Endothelial cell of umbilical vein (primary cell): Measurements from ENCODE around the gene COQ5. TPM values are rescaled to one million over a fixed set of nuclear protein-coding genes. Genes with fewer than 3 reads are reported as not detected.
A peak's percentile ranks its signal among the peaks of the same experiment; 100 is the strongest.

ENCODE experiments used
- BruUV-seq: library from RNA; stranded (reverse); fragments of 400-500 nt; replicated peaks from 2 replicates; lab custom pipeline; 2021; lab: Mats Ljungman, UMichigan
- CTCF ChIA-PET: fragments of 300-600, 350-600 bp; sonication (Branson Sonifier 250); formaldehyde crosslinking; loops from one replicate; lab custom pipeline; 2021; ENCODE audit warnings: antibody characterized with exemption, inconsistent platforms; lab: Charles Lee
- POLR2A ChIA-PET: fragments of 300-600, 350-600 bp; sonication (Branson Sonifier 250); formaldehyde crosslinking; loops from one replicate; lab custom pipeline; 2021; ENCODE audit warnings: antibody characterized with exemption, inconsistent platforms; lab: Charles Lee
- DNase-seq: peaks from one replicate; pipeline ENCODE4 v3.0.0-alpha.2; 2011; ENCODE audit warnings: low read depth, low spot score
- FAIRE-seq: peaks from 2 replicates; lab custom pipeline; 2011; peaks lifted over from hg19 to GRCh38; lab: Jason Lieb, UNC
- H2AFZ ChIP-seq: 2 replicates; pipeline ENCODE4 v1.6.0; 2012; ENCODE audit warnings: low read depth, low read length, control low read depth, inconsistent platforms
- H3K27ac ChIP-seq: 2 replicates; pipeline ENCODE4 v1.5.1; 2011; ENCODE audit warnings: low read depth, mild to moderate bottlenecking, control low read depth, low read length, moderate library complexity; ENCODE audit not compliant: insufficient read depth
- H3K27me3 ChIP-seq, 2 experiments: 2 replicates each; pipeline versions ENCODE4 v1.6.0 to v1.6.1; 2011; ENCODE audit warnings: low read length in 2 of 2, mixed read lengths in 1 of 2; ENCODE audit not compliant: control insufficient read depth in 2 of 2, insufficient read depth in 2 of 2
- H3K36me3 ChIP-seq, 2 experiments: 2 replicates in 1 of 2; 3 replicates in 1 of 2; pipeline ENCODE4 v1.5.1; 2011; ENCODE audit warnings: low read length in 2 of 2, mild to moderate bottlenecking in 1 of 2, moderate library complexity in 1 of 2; ENCODE audit not compliant: control insufficient read depth in 2 of 2, insufficient read depth in 2 of 2; ENCODE audit errors: extremely low read depth in 1 of 2
- H3K4me1 ChIP-seq: 3 replicates; pipeline ENCODE4 v1.5.1; 2011; ENCODE audit warnings: mild to moderate bottlenecking, low read length; ENCODE audit not compliant: control insufficient read depth, insufficient read depth; ENCODE audit errors: extremely low read depth
- H3K4me2 ChIP-seq: 2 replicates; pipeline ENCODE4 v1.6.1; 2011; ENCODE audit warnings: low read length, control low read depth, mixed read lengths; ENCODE audit not compliant: insufficient read depth
- H3K4me3 ChIP-seq, 3 experiments: fragments of 200-600 bp in 1 of 3; sonication (generic), shearing (Covaris generic) in 1 of 3; replicated peaks in 1 of 3; 2 replicates each; pipeline ENCODE4 v1.5.1; 2011 to 2016; ENCODE audit warnings: control low read depth in 3 of 3, low read length in 3 of 3, mild to moderate bottlenecking in 2 of 3, inconsistent platforms in 1 of 3, low read depth in 1 of 3, moderate library complexity in 1 of 3; ENCODE audit not compliant: insufficient read depth in 1 of 3
- H3K79me2 ChIP-seq: 2 replicates; pipeline ENCODE4 v1.6.0; 2012; ENCODE audit warnings: low read length, inconsistent platforms; ENCODE audit not compliant: control insufficient read depth, insufficient read depth
- H3K9ac ChIP-seq: replicated peaks from 2 replicates; pipeline ENCODE3; 2011; ENCODE audit warnings: low read length, control low read depth; ENCODE audit not compliant: insufficient read depth; ENCODE audit errors: extremely low read depth
- H3K9me1 ChIP-seq: replicated peaks from 3 replicates; pipeline ENCODE4 v1.6.0; 2011; ENCODE audit warnings: mild to moderate bottlenecking, low read length; ENCODE audit not compliant: control insufficient read depth, insufficient read depth; ENCODE audit errors: extremely low read depth
- H3K9me3 ChIP-seq: replicated peaks from 2 replicates; pipeline ENCODE4 v1.5.1; 2012; ENCODE audit warnings: low read length, inconsistent platforms; ENCODE audit not compliant: control insufficient read depth, insufficient read depth
- H4K20me1 ChIP-seq: replicated peaks from 2 replicates; pipeline ENCODE3; 2011; ENCODE audit warnings: mild to moderate bottlenecking, low read length; ENCODE audit not compliant: control insufficient read depth, insufficient read depth; ENCODE audit errors: extremely low read depth
- CTCF ChIP-seq, 2 donors: IDR thresholded peaks; 1 replicate in 1 of 2; 2 replicates in 1 of 2; pipeline ENCODE4 v1.5.1; 2011; ENCODE audit warnings: low read length in 2 of 2, mild to moderate bottlenecking in 2 of 2, moderate library complexity in 2 of 2, control low read depth in 1 of 2, inconsistent platforms in 1 of 2, low read depth in 1 of 2; ENCODE audit not compliant: insufficient read depth in 1 of 2; ENCODE audit errors: extremely low read depth in 1 of 2
- EZH2 ChIP-seq: IDR thresholded peaks from 2 replicates; pipeline ENCODE4 v1.6.1; 2012; ENCODE audit warnings: borderline replicate concordance, low read depth, mild to moderate bottlenecking, moderate library complexity, low read length, inconsistent platforms; ENCODE audit not compliant: severe bottlenecking
- JUN ChIP-seq: IDR thresholded peaks from 2 replicates; pipeline ENCODE4 v1.6.1; 2011; ENCODE audit warnings: borderline replicate concordance, low read depth; ENCODE audit not compliant: insufficient read length, insufficient read depth
- MAX ChIP-seq: IDR thresholded peaks from 2 replicates; pipeline ENCODE4 v1.6.1; 2011; ENCODE audit not compliant: insufficient read depth, insufficient read length
- MYC ChIP-seq: IDR thresholded peaks from one replicate; pipeline ENCODE4 v1.6.1; 2011; ENCODE audit warnings: mild to moderate bottlenecking, low read depth, low read length
- POLR2A ChIP-seq: IDR thresholded peaks from 2 replicates; pipeline ENCODE4 v1.6.1; 2012; ENCODE audit warnings: low read depth, mild to moderate bottlenecking, control low read depth, low read length
- POLR2AphosphoS5 ChIP-seq: IDR thresholded peaks from 2 replicates; pipeline ENCODE4 v1.6.1; 2012; ENCODE audit warnings: low read depth, mild to moderate bottlenecking, control low read depth, low read length, moderate library complexity; ENCODE audit not compliant: insufficient read depth
- dilution Hi-C: fragments of 300-500 bp; cut with MboI; formaldehyde crosslinking; loops from one replicate; pipeline ENCODE4 v1.15.0; 2019; ENCODE audit warnings: low sequenced_read_pairs; ENCODE audit not compliant: extremely low pct_ligation_motif_present
- intact Hi-C: fragments of 100-400 bp; cut with micrococcal nuclease; formaldehyde crosslinking; loops from one replicate; pipeline ENCODE4 v1.10.0; 2022
- polyA plus RNA-seq, 4 experiments: library from polyadenylated mRNA; depleted of rRNA in 3 of 4; stranded (reverse) in 3 of 4; unstranded in 1 of 4; fragments of >200 nt; gene quantifications; 2 replicates each; pipeline versions ENCODE4 v1.2.1 to v1.2.3, GENCODE V29; 2011 to 2012; ENCODE audit warnings: missing spikeins in 1 of 4
- small RNA-seq: library from RNA; depleted of rRNA; stranded (forward); fragments of <200 nt; gene quantifications from one replicate; pipeline ENCODE3, GENCODE V24; 2012; ENCODE audit warnings: low replicate concordance, low read depth; ENCODE audit not compliant: insufficient read depth, insufficient read length
- total RNA-seq: library from RNA; stranded (reverse); gene quantifications from 2 replicates; pipeline ENCODE4 v1.2.3, GENCODE V29; 2021

COQ5 gene
- total and polyA plus RNA-seq, 2 donors (not counting 3 experiments of a cell fraction or from before 2014, with no cell fraction given): 19.7 to 23.7 TPM

GRCh38 chr12:120453977-120454376 is 75.0 kb downstream of the COQ5 start:
- peak; percentile 67 for FAIRE-seq
- DNase-seq: peak; percentile 18

More at GRCh38 chr12:120453977-120454376, 75.0 kb downstream of the COQ5 start:
- no peak overlapping the region for H2AFZ ChIP-seq
- ChIA-PET POLR2A (no interaction called here), CTCF (interaction anchor here (1.3 to 2.5 kb wide), 2 partner anchors 11 kb away, joined by 3 to 8 read pairs; no protein-coding TSS in a partner anchor)
- TF ChIP-seq CTCF (IDR thresholded peaks at IDR 0.05; ENCODE audit: extremely low read depth in 1 of 2, insufficient read depth in 1 of 2, low read depth in 1 of 2, low read length in 2 of 2): peak; percentile 48 to 63
- no peak for TF ChIP-seq POLR2A
- no peak for TF ChIP-seq JUN
- TF ChIP-seq MYC: no peak
- no peak for TF ChIP-seq EZH2
- no peak for TF ChIP-seq MAX
- TF ChIP-seq POLR2AphosphoS5: no peak
- H3K27me3 ChIP-seq: no peaks in the 10 kb centered on the region
- no peaks in the 10 kb centered on the region for H3K9me3 ChIP-seq
- H3K36me3 ChIP-seq: peaks cover 4 to 17% of the 10 kb centered on the region in 2 experiments
- H4K20me1 ChIP-seq: peaks cover 4% of the 10 kb centered on the region
- H3K27ac ChIP-seq: no peak overlapping the region
- dilution Hi-C loops: no loop called here
- intact Hi-C loops: no loop called here
- H3K9me1 ChIP-seq: no peaks in the 10 kb centered on the region
- peaks cover 7% of the 10 kb centered on the region for H3K79me2 ChIP-seq
- BruUV-seq: no TSS peak
- H3K4me1 ChIP-seq: no peaks in the 10 kb centered on the region
- no peak overlapping the region for H3K9ac ChIP-seq
- H3K4me2 ChIP-seq: no peak overlapping the region
- no peak overlapping the region for H3K4me3 ChIP-seq

Small RNA genes within 50 kb of the gene (small RNA-seq; reads per million reads assigned to genes)
- not detected for gene RF00019

Other genes with a start within 250 kb of the COQ5 start
- 2,424 and 7,220 TPM in 2 replicates for gene RNU4-2, start 237.3 kb downstream of the COQ5 start, total RNA-seq
- gene RNU4-2, start 237.3 kb downstream of the COQ5 start, polyA plus RNA-seq: under 0.01 TPM in 2 replicates
- 2,141 and 7,155 TPM in 2 replicates for gene RNU4-1, start 235.9 kb downstream of the COQ5 start, total RNA-seq
- gene RNU4-1, start 235.9 kb downstream of the COQ5 start, polyA plus RNA-seq: under 0.01 TPM in 2 replicates
- 1.2 and 1.4 TPM in 2 replicates for gene SIRT4, start 226.8 kb downstream of the COQ5 start, total RNA-seq
- gene SIRT4, start 226.8 kb downstream of the COQ5 start, polyA plus RNA-seq: 0.76 and 0.79 TPM in 2 replicates
- gene PLA2G1B, start 201.4 kb downstream of the COQ5 start, total RNA-seq: not detected in 2 replicates
- gene PLA2G1B, start 201.4 kb downstream of the COQ5 start, polyA plus RNA-seq: not detected in 2 replicates
- gene MSI1, start 160.0 kb downstream of the COQ5 start, total RNA-seq: 0.12 TPM in 1 of 2 replicates, not detected in the other
- gene MSI1, start 160.0 kb downstream of the COQ5 start, polyA plus RNA-seq: 0.01 TPM in 1 of 2 replicates, not detected in the other
- gene COX6A1, start 91.0 kb downstream of the COQ5 start, total RNA-seq: 299 and 302 TPM in 2 replicates
- 1,327 and 1,773 TPM in 2 replicates for gene COX6A1, start 91.0 kb downstream of the COQ5 start, polyA plus RNA-seq
- gene TRIAP1, start 82.8 kb downstream of the COQ5 start, total RNA-seq: 46.0 and 48.1 TPM in 2 replicates
- 18.0 and 26.1 TPM in 2 replicates for gene TRIAP1, start 82.8 kb downstream of the COQ5 start, polyA plus RNA-seq
- gene GATC, start 82.7 kb downstream of the COQ5 start, total RNA-seq: 28.8 and 33.1 TPM in 2 replicates
- 11.8 and 13.0 TPM in 2 replicates for gene GATC, start 82.7 kb downstream of the COQ5 start, polyA plus RNA-seq
- gene SRSF9, start 59.4 kb downstream of the COQ5 start, total RNA-seq: 226 and 238 TPM in 2 replicates
- gene SRSF9, start 59.4 kb downstream of the COQ5 start, polyA plus RNA-seq: 97.7 and 153 TPM in 2 replicates
- gene DYNLL1, start 33.0 kb downstream of the COQ5 start, total RNA-seq: 469 TPM in 2 replicates
- gene DYNLL1, start 33.0 kb downstream of the COQ5 start, polyA plus RNA-seq: 538 and 600 TPM in 2 replicates
- 192 and 236 TPM in 2 replicates for gene RNF10, start 5.2 kb upstream of the COQ5 start, total RNA-seq
- gene RNF10, start 5.2 kb upstream of the COQ5 start, polyA plus RNA-seq: 92.1 and 120 TPM in 2 replicates
- gene POP5, start 52.2 kb upstream of the COQ5 start, total RNA-seq: 25.7 and 30.5 TPM in 2 replicates
- 56.7 and 60.2 TPM in 2 replicates for gene POP5, start 52.2 kb upstream of the COQ5 start, polyA plus RNA-seq
- gene CABP1, start 111.5 kb upstream of the COQ5 start, total RNA-seq: 0.31 and 0.32 TPM in 2 replicates
- gene CABP1, start 111.5 kb upstream of the COQ5 start, polyA plus RNA-seq: 0.07 TPM in 1 of 2 replicates, not detected in the other
- gene MLEC, start 158.0 kb upstream of the COQ5 start, total RNA-seq: 132 and 144 TPM in 2 replicates
- gene MLEC, start 158.0 kb upstream of the COQ5 start, polyA plus RNA-seq: 18.6 and 28.4 TPM in 2 replicates
- gene UNC119B, start 181.3 kb upstream of the COQ5 start, total RNA-seq: 26.8 and 33.7 TPM in 2 replicates
- gene UNC119B, start 181.3 kb upstream of the COQ5 start, polyA plus RNA-seq: 22.6 and 23.1 TPM in 2 replicates
- 8.2 and 9.5 TPM in 2 replicates for gene ACADS, start 196.7 kb upstream of the COQ5 start, total RNA-seq
- 8.9 and 10.4 TPM in 2 replicates for gene ACADS, start 196.7 kb upstream of the COQ5 start, polyA plus RNA-seq